Retina (tissue), 1 donor: ENCODE data around the gene ERC1.
"Not testable (repeated sequence)": the region's sequence is repeated elsewhere in the genome, so short reads cannot be mapped to it uniquely, and the experiment has no call there.

Experiments used
- DNase-seq: peaks from one replicate; pipeline ENCODE4 v3.0.0-alpha.2; 2016

ERC1 gene

DNA sequence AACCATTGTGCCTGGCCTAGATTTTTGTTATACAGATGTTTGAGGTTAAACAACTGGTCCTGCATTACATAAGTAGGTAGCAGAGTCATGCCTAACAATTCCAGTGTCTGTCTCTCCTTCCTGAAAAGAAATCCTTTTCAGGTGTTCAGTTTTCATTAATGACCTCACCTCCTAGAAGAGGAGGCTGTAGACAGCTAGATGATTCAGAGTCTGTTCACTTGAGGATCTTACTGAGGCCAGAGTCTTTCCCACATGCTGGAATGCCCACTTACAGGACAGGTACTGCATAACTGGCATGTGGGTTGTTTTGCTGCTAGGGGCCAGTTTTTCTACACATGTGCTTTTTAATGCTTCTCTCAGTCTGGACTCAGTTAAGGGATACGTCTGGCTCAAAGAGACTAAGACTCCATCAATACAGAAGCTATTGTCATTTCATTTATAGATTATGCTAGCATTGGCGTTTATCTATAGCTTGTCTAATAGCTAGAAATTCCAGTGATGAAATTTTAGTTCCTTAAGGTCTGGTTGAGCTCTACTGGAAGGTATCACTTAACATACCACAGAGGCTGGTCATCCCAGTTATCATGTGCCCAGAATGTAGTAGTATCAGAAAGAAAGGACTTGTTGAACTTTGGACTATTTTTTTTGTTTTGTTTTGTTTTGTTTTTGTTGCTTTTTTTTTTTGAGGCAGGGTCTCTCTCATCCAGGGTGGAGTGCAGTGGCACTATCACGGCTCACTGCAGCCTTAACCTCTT lies 206.4 kb downstream of the ERC1 start:
- DNase-seq = no peak

DNA sequence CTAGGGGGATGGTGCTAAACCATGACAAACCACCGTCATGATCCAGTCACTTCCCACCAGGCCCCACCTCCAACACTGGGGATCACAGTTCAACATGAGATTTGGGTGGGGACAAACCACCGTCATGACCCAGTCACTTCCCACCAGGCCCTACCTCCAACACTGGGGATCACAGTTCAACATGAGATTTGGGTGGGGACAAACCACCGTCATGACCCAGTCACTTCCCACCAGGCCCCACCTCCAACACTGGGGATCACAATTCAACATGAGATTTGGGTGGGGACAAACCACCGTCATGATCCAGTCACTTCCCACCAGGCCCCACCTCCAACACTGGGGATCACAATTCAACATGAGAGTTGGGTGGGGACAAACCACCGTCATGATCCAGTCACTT lies 207.8 kb downstream of the ERC1 start:
- not testable (repeated sequence) for DNase-seq

DNA sequence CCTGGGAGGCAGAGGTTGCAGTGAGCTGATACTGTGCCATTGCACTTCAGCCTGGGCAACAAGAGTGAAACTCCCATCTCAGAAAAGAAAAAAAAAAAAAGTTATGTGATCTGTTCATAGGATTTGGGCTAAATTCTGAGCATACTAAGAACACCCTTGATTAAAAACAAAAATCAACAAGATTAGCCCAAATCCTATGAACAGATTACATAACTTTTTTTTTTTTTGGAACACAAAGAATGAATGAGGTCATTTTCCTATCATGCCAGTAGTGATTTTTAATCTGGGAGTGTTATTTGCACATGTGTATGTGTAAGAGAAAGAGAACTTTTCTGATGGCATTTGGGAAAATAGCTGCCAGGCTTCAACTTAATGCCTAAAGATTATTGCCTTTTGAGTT lies 208.7 kb downstream of the ERC1 start:
- no peak for DNase-seq

DNA sequence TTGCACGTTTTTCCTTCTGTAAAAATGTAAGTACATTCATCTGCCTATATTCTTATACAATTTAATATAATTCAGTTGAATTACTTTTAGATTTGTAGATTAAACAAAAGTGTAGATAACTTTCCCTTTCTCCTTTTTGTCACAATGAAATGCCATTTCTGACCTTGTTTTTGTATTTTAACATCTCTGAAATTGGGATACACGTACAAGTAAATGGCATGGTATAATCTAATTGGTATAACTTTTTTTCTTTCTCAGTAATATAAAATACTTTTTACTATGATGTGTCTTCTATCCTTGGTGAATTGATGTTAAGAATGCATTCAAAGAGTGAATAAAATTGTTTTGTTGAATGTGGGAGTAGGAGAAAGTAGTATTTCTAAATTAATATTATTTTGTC lies 210.0 kb downstream of the ERC1 start:
- DNase-seq = no peak

DNA sequence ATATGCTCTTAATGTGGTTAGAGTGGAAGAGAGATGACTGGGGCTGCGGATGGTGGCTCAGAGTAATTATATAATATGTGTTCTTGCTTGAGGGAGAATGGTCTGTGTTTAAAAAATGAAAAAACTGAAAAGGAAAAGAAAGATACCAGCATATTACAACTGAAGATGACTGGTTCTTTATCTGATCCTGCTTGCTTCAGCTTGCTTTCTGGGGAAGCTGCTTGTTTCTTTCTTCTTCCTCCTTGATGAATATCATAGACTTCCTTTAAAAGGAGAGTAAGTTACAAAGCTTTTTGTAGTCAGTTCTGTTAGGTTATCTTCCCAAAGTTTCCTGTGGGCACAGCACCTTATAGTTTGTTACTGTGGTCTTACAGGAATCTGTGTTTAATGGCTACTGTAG lies 210.9 kb downstream of the ERC1 start:
- no peak for DNase-seq

DNA sequence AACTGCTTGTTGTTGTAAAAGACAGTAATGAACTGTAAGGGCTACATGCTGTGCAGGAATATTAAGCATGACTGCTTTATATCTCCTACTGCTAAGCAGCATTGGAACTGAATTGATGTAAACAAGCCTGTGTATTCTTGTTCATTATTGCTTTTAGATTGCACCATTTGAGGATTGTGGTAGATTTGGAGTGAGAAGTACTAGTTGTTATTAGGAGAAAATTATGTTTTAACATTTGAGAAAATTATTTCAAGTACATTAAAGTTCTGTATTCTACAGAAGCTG lies 212.7 kb downstream of the ERC1 start:
- DNase-seq = no peak

DNA sequence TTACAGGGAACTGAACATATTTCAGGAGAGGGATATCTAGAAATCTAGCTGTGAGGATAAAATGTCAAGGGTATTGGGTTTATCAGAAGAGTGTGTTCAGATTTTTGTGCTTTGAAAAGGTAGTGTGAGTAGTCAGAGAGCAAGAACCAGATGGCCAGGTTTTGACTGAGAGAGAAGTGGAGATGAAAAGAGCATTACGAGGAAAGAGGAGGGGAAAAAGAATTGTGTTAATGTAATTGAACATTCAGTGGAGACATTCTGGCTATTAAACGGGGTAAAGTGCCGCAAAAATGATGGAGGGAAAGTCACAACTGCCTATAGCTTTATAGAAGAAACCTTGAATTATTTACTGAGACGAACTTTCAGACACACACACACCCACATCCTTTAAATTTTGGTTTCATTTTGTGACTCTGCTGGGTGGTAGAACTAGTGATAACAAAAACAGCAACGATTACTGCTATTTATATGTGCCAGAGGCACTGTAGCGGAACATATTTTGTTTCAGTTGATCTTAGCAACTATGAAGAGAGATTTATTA lies 213.6 kb downstream of the ERC1 start:
- no peak for DNase-seq

DNA sequence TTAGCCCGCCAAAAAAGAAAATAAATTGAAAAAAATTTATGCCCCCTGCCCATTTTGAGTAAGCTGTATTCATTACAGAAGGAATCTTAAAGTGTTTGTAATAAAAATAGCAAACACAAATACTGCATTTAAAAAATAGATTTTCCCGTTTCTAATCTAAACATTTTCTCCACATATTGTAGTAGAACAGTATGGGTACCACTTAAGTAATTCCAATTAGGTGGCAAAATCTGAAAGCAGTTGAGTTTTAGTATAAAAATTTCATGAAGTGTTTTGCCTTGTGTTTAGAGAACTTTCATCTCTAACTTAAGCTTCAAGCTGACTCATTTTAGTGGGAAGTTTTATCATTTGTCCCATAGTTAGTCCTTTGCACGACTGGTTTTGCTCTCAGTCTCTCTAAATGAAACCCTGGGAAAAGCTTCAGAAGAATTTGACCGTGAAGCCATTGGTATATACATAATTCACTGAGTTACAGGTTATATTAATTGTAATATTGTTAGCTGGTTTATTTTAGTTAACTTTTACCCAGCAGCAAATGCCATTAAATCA lies 214.6 kb downstream of the ERC1 start:
- no peak for DNase-seq

DNA sequence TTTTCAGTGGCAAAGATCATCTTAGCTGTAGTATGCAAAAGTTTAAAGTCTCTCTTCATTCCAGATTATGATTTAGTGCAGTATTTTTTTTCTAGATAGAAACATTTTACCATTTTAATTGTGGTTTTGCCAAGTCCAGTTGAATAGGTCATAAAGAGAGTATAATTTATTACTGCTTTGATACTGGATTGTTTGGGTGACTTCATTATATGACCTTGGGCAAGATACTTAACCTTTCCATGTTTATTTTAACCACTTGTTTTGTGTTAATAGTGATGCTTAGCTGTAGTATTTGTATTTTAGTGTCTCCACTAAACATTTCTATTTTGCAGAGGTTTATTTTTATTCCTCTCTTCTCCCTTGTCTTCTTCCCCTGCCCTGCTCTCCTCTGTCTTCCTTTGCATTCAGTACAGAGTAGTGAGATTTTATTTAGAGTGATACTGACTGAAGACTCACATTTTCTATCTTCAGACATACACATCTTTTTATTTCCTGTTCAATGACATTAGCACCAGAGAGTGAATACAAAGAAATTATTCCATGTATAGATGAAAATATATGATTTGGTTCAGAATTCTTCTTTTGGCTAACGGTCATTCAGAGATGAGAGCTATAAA lies 215.2 kb downstream of the ERC1 start:
- DNase-seq = no peak

DNA sequence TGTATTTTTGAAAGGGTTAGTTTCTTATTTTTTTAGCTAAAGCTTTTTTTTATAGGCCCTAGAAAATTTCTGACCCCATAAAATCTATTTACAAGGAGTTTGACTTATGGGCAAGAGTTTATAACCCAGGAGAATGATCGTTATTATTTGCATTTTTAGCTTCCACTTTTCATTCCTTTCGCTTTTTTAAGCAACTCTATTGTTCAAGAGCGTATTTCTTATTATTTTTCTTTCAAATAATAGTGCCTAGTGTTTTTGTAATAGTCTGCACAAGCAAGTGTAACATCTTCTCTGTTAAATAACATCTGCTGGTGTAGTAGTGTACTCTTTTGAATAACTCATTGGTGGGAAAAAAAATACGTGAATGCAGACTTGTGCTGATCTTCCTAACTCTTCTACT lies 216.3 kb downstream of the ERC1 start:
- DNase-seq = no peak

DNA sequence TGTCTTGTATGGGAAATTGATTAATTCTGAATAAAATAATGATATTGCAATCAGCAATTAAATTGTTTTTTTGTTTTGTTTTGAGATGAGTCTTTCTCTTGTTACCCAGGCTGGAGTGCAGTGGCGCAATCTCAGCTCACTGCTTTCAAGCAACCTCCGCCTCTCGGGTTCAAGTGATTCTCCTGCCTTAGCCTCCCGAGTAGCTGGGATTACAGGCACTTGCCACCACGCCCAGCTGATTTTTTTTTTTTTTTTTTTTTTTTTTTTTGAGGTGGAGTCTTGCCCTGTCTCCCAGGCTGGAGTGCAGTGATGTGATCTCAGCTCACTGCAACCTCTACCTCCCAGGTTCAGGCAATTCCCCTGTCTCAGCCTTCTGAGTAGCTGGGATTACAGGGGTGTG lies 217.7 kb downstream of the ERC1 start:
- not testable (repeated sequence) for DNase-seq

DNA sequence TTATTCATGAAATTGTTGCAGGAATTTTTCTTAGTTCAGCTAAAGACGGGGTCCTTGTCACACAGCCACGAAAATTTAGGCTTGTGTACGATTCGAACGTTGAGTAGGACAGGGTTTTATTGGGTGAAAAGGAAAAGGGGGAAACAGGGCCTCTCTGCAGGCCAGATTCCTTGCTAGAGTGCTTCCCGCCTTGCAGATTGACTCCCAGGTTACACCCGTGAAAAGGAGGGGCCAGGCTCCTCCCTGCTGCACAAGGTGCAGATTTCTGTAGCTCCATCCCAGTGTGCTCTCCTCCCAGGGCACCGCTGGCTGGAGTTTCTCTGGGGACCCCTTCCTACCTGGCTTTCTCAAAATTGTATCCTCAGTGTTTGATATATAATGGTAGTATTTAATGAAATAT lies 221.5 kb downstream of the ERC1 start:
- DNase-seq = no peak

DNA sequence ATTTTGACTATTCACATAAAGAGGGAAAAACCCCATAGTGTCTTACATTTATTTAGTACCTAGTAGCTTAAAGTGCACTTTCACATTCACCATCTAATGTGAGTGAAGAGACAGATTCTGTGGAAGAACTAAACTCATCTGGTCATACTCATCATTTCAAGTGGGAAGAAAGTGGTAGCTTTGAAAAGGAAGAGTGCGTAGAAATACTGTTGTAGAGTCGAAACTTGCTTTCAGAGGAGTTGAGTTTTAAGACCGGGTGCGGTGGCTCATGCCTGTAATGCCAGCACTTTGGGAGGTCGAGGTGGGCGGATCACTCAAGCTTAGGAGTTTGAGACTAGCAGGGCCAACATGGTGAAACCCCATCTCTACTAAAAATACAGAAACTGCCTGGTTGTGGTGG lies 222.2 kb downstream of the ERC1 start:
- no peak for DNase-seq

DNA sequence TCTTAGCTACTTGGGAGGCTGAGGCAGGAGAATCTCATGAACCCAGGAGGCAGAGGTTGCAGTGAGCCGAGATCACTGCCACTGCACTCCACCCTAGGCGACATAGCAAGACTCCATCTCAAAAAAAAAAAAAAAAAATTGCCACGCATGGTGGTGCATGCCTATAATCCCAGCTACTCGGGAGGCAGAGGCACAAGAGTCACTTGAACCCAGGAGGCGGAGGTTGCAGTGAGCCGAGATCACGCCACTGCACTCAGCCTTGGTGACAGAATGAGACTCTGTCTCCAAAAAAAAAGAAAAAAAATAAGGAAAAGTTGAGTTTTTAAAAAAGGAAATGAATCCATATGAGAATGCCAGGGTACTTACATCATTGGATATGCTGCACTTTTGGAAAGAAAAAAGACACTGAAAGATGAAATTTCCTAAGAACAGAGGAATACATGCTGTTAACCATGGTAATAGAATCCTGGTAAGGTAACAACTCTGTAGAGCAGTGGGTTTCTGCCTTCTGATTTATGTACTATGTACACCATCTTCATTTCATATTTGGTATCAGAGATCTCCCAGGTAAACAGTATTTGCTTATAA lies 222.7 kb downstream of the ERC1 start:
- DNase-seq = no peak

DNA sequence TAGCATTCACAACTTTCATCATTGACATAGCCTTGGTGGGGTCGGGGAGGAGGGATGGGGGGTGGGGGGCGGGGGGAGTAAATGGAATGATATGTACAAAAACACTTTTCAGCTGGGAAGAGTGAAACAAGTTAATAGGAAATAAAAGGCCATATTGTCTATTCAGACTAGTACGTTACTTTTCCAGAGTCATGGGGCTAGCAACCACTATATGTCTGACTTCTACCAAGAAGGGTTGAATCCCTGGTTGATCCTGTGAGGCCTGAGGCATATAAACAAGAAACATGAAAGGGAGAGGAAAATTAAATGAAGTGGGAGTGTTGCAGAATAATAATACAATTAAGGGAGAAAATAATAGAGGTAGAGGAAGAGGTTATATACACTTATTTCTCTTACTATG lies 225.5 kb downstream of the ERC1 start:
- no peak for DNase-seq

DNA sequence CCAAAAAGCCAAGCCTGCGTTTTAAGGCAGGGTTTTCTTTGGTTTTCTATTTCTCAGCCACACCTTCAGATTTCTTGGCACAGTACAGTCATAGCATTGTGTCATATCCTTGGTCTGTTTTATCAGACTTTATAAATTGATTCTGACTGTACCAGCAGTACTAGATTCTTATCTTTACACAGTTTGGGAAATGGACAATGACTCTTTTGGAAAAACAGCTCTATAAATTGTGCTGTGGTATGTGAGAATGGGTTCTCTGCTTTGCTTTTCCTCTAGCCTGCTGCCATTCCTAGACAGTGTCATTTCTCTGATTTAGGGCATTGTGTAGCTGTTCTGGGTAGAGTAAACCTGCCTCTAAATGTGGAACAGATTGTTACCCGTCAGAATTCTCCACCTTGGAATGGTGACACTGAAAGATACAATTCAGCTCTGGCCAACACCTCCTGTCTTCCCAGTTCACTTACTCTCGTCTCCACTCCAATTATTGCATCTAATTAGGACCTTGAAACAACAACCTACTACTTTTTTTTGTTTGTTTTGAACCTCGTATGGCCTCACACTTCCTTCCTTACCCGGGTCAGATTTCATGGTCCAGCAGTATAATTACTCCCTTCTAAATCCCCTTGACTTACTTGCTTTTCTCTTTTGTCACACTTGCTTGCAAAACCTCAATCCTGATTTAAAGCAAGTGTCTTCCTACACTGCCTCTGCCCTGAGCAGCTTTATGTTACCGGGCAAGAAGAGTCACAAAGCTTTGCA lies 226.3 kb downstream of the ERC1 start:
- DNase-seq = no peak

DNA sequence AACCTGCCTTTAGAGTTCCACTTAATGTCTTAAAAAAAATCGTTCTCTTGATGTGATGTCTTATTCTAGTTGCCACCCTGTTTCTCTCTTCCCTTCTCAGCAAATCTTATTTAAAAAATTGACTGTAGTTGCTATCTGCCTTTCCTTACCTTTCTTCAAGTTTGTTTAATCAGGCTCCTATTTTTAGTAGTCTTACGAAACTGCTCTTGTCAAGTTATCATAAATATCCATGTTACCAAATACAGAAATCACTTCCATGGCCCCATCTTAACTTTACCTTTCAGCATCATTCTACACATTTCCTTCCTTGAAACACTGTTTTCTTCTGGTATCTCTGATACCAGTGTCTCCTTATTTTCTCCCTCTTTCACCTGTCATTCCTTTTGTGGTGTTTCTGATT lies 227.3 kb downstream of the ERC1 start:
- DNase-seq = no peak

DNA sequence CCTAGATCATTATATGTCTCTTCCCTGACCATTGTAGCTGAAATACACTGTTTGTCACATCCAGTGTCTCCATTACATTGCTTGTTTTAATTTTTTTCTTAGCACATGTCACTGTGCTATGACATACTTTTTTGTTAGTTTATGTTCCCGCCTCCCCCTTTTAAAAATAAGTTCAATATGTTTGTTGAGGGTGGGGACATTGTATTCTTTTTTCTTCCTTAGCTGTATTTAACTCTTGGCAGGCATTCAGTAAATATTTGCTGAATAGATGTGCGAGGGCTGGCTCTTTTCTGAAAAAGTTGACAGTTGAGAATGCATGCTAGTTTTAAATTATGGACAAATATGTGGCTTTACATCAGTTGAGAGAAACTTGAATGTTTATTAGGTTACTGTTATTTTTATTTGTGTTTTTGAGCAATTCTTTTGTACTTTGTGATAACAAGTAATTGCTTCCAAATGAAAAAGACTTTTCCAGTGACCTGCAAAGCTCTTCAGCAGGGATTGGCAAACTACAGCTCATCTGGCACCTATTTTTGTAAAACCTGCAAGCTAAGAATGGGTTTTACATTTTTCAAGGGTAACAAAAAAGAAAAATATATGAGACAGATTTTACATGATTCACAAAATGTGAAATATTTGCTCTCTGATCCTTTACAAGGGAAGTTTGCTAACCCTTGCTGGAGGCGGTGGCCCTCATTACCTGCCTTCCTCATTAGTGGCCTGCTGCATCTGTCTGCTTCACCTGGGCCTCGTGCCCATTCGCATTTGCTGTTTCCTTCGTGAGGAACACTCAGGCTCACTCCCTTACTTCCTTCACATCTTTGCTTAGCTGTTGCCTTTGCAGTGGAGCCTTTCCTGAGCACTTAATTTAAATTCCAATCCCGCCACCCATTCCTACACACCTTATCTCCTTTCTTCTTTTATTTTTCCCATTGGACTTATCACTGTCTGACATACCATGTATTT lies 229.4 kb downstream of the ERC1 start:
- no peak for DNase-seq

DNA sequence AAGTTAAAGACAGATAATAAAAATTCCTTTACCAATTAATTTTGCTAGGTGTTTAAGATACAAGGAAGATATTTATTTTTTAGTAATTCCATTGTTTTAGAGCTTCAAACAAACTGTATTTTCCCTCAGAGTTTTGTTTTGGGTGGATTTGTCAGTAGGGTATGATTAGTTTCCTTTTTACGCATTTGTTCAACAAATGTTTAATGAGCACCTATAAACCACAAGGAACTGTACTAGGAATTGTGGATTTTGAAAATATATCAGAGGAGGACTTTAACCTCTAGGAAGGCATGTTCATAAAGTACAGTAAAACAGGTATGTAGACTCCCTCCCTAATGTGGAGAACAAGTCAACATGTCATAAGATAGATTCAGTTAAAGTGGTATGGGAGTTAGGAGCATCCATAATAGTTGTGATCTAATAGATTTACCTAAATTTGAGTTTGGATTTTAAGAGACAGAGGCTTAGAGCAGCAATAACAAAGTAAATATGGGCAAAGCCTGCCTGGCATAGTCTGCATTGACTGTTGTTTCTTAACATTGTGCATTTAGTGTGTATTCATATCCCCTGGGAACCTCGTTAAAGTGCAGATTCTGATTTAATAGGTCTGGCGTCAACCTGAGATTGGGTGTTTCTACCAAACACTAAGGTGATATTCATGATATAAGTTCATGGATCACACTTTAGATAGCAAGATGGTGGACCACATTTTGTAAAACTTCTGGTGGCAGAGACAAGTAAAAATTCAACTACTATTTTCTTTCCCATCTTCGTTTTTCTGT lies 232.0 kb downstream of the ERC1 start:
- no peak for DNase-seq

DNA sequence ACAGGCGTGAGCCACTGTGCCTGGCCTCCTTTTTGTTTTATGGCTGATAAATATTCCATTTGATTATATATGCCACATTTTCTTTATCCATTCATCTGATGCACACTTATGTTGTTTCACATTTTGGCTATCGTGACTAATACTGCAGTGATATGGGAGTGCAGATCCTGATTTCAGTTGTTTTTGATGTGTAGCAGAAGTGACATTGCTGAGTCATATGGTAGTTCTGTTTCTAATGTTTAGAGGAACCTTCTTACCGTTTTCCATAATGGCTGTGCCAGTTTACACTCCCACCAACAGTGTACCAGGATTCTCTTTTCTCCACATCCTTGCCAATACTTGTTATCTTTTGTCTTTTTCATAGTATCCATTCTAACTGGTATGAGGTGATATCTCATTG lies 235.9 kb downstream of the ERC1 start:
- DNase-seq = no peak

DNA sequence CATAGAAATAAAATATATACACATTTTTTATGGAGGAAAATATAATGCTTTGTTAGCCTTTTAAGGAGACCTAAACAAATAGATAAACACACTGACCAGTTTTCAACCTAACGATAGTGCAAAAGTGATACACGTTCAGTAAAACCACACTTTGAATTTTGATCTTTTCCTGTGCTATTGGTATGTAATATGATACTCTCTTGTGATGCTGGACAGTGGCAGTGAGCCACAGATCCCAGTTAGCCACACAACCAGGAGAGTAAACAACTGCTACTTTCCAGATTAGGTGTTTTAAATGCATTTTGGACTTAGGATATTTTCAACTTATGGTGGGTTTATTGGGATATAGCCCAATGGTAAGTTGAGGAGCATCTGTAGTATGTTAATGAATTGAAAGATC lies 243.1 kb downstream of the ERC1 start:
- no peak for DNase-seq
